Measurements from ENCODE around the gene INPP5A.

Gene INPP5A

DNA sequence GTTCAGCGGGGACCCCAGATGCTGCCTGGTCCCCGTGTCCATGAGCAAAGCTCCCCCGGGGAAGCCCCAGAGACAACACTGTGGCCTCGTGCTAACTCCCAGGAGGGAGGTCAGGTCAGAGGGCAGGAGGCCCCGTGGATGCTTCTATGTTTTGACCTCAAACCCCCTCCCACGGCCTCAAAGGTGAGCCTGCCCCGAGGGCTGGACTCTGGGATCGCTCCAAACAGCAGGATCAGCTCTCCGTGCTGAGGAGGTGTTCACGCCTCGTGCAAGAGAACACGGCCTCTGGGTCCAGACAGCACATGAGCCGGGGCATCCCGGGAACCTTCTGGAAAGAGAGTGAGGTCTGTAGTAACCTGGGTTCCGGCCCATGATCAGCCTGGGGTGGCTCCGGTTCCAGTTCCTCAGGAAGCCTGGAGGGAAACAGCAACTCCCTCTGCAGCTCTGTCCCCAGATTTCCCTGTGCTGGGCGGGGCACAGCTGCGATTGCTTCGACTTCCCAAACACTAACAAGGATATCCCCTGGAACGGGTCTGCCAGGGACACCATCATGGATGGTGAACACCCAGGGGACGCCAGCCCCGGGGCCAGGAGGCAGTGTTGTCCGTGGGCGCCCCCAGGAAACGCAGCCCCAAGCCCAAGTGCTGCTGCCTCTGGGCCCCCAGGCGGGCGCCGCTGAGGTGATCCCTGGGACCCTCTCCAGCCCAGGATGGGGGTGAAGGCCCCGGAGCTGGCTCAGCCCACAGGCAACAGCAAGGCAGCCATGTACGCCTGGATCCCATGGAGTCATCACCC is 18.0 kb upstream of the INPP5A start:
- DNase-seq (ENCODE audit: low spot score): no peak

GRCh38 chr10:132520177-132520811 is 17.3 kb upstream of the INPP5A start:
- no peak for DNase-seq (ENCODE audit: low spot score)

- DNase-seq (ENCODE audit: low spot score): no peak
Measured at GRCh38 chr10:132521041-132521465, 16.5 kb upstream of the INPP5A start.

DNA sequence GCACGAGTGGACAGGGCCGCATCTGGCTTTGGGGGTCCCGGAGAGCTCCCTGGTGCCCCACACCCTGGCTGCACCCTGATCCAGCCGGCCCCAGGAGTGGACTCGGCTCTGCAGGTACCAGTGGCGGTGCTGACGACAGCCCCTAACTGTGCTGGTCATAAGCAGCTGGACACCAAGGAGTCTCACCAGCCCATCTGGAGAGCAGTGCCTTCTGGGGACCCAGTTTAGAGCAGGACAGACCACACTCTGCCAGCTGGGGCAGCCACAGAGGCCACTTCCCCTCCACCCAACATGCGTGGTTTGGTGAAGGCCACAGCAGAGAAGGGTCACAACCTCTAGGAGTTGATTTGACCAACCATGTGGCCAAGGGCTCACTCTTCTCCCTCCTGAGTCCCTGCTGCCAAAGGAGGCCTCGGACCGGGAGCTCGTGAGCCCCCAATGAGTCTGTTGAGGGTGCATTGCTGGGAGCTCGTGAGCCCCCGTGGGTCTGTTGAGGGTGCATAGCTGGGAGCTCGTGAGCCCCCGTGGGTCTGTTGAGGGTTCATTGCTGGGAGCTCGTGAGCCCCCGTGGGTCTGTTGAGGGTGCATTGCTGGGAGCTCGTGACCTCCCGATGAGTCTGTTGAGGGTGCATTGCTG is 16.0 kb upstream of the INPP5A start:
- no peak for DNase-seq (ENCODE audit: low spot score)

GRCh38 chr10:132522521-132523411 is 14.8 kb upstream of the INPP5A start:
- no peak for DNase-seq (ENCODE audit: low spot score)

DNA sequence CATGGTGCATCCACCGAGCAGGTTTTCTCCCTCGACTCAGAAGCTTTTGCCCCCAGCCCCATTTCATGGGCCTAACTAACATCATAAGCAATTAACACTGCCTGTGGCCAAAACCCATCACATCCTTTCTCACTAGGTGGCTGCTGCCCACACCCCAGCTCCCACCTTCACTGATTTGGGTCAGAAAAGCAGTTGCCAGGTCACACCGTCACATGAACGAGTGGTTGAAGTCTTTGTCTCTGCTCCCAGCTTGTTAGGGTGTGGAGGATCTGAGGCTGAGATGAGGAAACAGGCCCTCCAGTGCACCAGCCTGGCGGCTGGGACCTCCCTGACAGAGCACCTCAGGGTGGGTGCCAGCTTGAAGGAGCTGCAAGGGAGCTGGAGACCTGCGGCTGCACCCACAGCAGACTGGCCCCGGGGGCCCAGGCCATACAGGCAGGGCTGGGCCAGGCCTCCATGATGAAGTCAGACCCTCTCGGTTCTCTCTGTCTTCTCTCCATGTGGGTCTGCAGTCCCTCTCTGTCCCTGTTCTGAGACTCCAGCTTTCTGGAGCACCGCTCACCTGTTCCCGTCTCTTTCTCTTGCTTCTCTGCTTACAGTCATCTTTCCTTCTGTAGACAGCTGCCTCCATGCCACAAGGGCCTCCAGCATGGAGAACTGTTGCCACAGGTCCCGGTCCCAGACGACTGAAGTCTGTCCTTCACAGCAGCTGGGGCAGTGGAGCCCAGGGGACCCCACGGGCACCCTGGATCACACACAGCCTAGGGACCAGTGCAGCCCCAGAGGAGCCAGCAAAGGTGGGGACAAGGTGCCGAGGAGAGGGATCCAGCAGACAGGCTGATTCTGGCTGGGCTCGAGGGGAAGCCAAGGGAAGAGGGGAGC is 13.8 kb upstream of the INPP5A start:
- no peak for DNase-seq (ENCODE audit: low spot score)

- DNase-seq (ENCODE audit: low spot score): no peak
Measured at GRCh38 chr10:132524443-132525285, 12.9 kb upstream of the INPP5A start.

DNA sequence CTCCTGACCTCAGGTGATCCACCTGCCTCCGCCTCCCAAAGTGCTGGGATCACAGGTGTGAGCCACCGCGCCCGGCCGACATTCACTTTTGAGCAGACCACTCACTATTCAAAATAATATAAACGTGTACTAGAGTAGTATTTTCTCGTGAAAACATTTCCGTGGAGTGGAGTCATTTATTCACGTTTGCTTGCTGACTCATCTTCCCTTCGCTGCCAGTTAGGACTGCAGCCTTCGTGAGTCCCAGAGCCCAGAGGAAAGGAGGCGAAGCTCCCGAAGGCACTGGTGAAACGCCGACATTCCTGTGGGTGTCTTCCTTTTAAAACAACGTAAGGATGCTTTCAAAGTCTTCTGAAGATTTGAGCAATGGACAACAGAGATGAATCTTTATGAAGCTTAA is 10.9 kb upstream of the INPP5A start:
- DNase-seq (ENCODE audit: low spot score): no peak

- DNase-seq (ENCODE audit: low spot score): no peak
Measured at GRCh38 chr10:132527339-132528063, 10.1 kb upstream of the INPP5A start.

DNA sequence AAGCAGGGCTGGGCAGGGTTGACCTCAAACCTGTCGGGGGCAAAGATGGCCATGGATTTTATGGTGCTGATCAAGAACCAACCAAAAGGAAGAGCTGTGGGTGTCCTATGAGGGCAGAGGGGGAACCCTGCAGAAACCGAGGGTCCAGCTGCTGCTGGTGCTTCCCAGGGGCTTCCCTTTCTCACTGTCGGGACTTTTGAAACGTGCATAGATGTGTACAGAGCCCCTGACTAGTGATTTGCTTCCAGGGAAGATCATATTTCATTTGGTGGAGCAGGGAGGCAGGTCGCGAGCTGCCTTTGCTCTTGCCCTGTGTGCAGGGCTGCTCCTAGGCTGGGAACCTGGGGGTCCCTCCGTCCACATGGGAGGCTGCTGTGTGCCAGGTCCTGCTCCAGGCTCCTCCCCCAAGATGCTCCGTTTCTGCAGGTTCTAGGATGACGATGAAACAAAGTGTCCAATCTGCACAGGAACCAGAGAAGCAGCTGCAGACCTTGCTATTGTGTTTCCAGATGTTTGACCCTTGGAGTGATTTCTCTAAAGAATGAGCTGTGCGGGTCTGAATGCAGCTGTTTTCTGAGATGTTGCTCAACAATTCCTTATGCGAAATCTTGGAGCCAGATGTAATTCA is 9.4 kb upstream of the INPP5A start:
- DNase-seq (ENCODE audit: low spot score): no peak

- no peak for DNase-seq (ENCODE audit: low spot score)
Measured at GRCh38 chr10:132532179-132532578, 5.4 kb upstream of the INPP5A start.

DNA sequence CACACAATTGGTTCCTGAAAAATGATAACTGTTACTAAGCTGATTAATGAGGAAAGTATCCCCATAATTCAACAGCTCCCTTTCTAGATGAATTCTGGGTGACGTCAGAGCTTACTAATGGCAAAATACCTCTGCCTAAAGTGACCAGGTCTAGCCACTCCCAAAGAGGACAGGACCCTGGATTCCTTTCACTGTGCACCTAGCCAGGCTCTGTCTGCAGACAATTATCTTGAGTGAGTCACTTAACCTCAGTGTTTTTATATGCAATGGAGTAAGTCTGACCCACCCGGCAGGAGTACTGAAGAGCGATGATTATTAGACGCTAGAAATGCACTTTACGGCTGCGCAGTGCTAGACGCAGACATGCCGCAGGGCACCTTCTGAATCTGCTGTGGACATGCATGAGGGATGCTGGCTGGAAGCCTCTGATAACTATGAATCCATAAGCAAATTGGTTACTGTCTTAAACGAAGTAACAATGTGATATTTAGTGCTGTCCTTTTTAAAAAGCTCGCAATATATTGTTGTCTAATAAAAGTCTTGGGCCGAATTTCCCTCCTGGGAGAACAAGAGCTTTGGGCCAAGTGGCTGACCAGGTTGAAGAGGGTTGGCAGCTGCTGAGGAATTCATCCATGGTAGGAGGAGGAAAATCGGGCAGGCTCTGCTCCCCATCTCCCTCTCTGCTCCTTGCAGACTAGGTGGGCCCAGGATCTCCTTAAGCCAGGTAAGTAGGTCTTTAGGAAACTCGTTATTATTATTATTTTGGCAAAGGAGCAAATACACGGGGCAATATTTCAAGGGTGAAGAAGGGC is 4.6 kb upstream of the INPP5A start:
- DNase-seq (ENCODE audit: low spot score): no peak

- no peak for DNase-seq (ENCODE audit: low spot score)
Measured at GRCh38 chr10:132533571-132534260, 3.9 kb upstream of the INPP5A start.

DNA sequence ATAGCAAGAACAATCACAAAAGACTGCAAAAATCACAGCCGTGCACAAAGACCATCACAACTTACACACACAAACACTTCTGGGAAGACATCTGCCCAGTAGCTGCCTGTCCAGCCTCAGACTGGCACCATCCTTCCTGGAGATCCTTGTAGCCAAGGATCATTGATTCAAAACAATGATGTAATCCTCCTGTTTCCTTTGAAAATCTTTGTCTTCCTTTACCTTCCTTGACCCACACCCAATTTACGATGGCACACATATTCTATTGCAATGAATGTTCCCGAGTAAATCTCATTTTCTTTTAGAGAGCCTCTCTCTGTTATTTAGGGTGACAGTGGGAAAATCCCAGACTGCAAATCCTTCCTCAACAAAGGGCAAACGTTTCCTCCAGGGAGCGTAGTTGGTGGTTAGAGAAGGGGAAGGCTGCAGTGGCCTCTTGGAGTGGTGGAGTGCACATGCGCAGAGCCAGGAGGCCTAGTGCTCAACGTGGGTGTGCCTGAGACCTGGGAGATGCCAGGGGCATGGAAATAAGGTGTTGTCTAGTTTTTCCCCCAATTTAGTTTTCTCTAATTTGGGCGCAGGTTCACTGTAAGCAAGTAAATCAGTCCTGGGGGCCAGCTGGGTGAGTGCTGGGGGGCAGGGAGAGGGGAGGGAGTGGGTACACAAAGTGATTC is 3.1 kb upstream of the INPP5A start:
- no peak for DNase-seq (ENCODE audit: low spot score)

GRCh38 chr10:132535065-132535651 is 2.4 kb upstream of the INPP5A start:
- no peak for DNase-seq (ENCODE audit: low spot score)

- DNase-seq (ENCODE audit: low spot score): peak; percentile 64
Measured at GRCh38 chr10:132536241-132536876, 1.2 kb upstream of the INPP5A start.
